Measurements from ENCODE around the gene TMEM273.

GRCh38 chr10:49222170-49222569 lies 34.0 kb upstream of the TMEM273 start:
- TF ChIP-seq EZH2phosphoT487 (IDR thresholded peaks at IDR 0.05; ENCODE audit: low read depth): no peak
- TF ChIP-seq, protein P1, sequence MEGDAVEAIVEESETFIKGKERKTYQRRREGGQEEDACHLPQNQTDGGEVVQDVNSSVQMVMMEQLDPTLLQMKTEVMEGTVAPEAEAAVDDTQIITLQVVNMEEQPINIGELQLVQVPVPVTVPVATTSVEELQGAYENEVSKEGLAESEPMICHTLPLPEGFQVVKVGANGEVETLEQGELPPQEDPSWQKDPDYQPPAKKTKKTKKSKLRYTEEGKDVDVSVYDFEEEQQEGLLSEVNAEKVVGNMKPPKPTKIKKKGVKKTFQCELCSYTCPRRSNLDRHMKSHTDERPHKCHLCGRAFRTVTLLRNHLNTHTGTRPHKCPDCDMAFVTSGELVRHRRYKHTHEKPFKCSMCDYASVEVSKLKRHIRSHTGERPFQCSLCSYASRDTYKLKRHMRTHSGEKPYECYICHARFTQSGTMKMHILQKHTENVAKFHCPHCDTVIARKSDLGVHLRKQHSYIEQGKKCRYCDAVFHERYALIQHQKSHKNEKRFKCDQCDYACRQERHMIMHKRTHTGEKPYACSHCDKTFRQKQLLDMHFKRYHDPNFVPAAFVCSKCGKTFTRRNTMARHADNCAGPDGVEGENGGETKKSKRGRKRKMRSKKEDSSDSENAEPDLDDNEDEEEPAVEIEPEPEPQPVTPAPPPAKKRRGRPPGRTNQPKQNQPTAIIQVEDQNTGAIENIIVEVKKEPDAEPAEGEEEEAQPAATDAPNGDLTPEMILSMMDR (IDR thresholded peaks at IDR 0.05; ENCODE audit: low read depth, low read length): no peak
